Measurements from ENCODE around the gene ABHD13.

DNA sequence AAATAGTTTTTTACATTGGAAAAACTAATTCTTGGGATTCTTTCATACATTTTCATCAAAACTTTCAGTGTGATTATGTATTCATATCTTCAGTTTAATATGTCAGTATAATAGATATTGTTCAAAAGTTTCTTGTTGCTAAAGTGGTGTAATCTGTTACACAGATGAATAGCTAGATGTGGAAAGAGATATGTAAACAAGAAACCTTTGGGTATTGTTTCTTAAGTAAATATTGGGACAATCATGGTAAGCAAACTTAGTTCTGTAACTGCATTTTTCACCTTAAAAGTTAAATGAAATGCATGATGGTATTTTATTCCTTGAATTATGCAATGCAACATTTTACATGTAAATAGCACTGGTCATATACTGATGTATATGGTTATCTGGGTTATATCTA, 12.2 kb downstream of the ABHD13 start:
- TF ChIP-seq, protein P1, sequence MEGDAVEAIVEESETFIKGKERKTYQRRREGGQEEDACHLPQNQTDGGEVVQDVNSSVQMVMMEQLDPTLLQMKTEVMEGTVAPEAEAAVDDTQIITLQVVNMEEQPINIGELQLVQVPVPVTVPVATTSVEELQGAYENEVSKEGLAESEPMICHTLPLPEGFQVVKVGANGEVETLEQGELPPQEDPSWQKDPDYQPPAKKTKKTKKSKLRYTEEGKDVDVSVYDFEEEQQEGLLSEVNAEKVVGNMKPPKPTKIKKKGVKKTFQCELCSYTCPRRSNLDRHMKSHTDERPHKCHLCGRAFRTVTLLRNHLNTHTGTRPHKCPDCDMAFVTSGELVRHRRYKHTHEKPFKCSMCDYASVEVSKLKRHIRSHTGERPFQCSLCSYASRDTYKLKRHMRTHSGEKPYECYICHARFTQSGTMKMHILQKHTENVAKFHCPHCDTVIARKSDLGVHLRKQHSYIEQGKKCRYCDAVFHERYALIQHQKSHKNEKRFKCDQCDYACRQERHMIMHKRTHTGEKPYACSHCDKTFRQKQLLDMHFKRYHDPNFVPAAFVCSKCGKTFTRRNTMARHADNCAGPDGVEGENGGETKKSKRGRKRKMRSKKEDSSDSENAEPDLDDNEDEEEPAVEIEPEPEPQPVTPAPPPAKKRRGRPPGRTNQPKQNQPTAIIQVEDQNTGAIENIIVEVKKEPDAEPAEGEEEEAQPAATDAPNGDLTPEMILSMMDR (IDR thresholded peaks at IDR 0.05; ENCODE audit: low read length) = no peak
- TF ChIP-seq EZH2 (optimal IDR thresholded peaks at IDR 0.05; ENCODE audit: low read depth, low read length) = no peak

Measured in MM.1S (cell line).